Epithelial cell of esophagus (primary cell): ENCODE data around the gene SAP30.

Experiments used
- DNase-seq: peaks from one replicate; pipeline ENCODE4 v3.0.0; 2010; ENCODE audit warnings: low read depth
- H3K4me3 ChIP-seq: 2 replicates; pipeline ENCODE4 v1.5.1; 2011; ENCODE audit warnings: mild to moderate bottlenecking, low read length, control low read depth
- TF ChIP-seq, protein P1 (sequence below): IDR thresholded peaks from 2 replicates; pipeline ENCODE4 v1.5.1; 2011; ENCODE audit warnings: low read depth, mild to moderate bottlenecking, low read length, control low read depth, inconsistent platforms; ENCODE audit not compliant: insufficient read depth; ENCODE audit errors: missing control alignments

SAP30 gene, protein sequence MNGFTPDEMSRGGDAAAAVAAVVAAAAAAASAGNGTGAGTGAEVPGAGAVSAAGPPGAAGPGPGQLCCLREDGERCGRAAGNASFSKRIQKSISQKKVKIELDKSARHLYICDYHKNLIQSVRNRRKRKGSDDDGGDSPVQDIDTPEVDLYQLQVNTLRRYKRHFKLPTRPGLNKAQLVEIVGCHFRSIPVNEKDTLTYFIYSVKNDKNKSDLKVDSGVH

DNA sequence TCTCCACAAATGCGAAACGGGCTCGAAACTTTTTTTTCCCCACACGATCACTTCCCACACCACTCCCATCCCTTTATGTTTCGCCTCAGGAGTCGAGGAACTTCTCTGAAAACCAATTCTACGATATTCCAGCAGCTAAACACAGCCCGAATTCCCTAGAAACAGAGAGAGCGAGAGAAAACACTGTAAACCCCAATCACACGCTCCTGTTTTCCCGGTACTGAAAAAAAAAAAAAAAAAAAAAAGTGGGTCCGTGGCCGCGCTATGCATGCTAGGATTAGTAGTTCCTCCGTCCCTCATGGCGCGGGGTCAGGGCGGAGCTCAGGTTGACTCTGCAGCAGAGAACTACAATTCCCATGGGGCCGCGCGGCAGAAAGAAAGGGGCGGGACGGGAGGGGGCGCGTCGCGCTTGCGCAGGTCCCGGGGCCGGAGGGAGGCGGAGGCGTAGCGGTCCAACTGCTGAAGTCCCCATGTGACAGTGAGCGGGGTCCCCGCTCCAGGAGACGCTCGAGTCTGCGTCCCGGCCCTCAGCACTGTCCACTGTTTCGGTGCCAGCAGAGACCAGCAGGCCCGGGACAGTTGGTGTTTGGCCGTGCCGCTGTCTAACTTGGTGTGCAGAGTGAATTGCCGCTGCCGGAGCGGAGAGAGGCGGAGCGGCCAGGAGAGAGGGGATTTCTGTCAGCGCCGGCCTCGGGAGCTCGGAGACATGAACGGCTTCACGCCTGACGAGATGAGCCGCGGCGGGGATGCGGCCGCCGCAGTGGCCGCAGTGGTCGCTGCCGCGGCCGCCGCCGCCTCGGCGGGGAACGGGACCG lies at the start of gene SAP30:
SAP30 (plus strand) TSS at position 478 of the 815 bp plus-strand sequence; CDS start at position 707, 229 bp downstream.
- peak within 1 kb of the TSS; percentile 92 for H3K4me3 ChIP-seq
- DNase-seq, result peak; percentile 98
- TF ChIP-seq, protein P1, sequence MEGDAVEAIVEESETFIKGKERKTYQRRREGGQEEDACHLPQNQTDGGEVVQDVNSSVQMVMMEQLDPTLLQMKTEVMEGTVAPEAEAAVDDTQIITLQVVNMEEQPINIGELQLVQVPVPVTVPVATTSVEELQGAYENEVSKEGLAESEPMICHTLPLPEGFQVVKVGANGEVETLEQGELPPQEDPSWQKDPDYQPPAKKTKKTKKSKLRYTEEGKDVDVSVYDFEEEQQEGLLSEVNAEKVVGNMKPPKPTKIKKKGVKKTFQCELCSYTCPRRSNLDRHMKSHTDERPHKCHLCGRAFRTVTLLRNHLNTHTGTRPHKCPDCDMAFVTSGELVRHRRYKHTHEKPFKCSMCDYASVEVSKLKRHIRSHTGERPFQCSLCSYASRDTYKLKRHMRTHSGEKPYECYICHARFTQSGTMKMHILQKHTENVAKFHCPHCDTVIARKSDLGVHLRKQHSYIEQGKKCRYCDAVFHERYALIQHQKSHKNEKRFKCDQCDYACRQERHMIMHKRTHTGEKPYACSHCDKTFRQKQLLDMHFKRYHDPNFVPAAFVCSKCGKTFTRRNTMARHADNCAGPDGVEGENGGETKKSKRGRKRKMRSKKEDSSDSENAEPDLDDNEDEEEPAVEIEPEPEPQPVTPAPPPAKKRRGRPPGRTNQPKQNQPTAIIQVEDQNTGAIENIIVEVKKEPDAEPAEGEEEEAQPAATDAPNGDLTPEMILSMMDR, result no peak

DNA sequence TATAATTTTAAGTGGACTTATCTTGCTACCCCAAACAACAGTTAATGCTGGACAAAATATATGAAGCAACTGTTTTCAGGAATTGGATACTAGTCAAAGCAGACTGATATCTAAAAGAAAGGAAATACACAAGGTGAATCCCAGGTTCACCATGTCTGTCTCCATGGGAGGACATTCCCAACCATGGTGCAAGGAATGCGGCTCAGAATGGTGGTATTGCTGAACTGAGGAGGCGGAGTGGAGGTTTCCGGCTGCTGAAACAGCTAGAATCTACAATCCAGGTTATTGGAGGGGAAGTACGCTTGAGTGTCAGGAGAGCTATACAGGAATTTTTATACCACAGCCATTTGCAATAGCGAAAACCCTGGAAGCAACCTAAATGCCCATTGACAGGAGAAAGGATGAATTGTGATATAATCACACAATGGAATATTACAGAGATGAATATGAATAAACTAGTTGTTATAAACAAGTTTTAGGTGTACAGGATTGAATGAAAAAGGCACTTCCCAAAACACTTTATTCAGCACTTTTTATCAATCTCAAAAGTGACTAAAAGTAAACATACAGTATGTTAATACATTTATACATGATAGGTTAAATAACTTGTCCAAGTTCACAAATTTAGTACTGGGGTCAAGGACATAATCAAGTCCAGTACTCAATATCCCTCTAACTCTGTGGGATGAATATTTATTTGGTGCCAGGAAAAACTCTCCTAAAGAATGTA lies 45.6 kb upstream of the SAP30 start:
- TF ChIP-seq, protein P1, result no peak
- DNase-seq, result no peak
- H3K4me3 ChIP-seq, result no peak overlapping the region

DNA sequence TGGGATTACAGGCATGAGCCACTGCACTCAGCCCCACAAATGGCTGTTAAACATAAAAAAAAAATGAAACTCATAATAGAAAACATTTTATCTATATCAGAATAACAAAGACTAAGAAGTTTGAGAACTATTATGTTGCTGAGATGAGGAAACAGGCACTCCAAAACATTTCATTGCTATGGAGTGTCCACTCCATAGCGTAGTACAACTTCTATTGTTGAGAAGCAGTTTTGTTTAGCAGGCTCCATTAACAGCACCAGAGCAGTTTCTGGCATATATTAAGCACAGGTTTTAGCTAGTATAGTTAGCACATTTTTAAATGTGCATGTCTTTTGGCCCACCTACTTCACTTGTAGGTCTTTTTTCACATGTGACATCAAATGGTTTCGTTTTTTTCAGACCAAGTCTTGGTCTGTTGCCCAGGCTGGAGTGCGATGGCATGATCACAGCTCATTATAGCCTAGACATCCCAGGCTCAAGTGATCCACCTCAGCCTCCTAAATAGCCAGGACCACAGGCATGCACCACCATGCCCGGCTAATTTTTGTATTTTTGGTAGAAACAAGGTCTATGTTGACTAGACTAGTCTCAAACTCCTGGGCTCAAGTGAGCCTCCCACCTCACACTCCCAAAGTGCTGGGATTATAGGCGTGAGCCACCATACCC lies 42.4 kb upstream of the SAP30 start:
- DNase-seq, result no peak
- no peak overlapping the region for H3K4me3 ChIP-seq
- TF ChIP-seq, protein P1, result no peak

DNA sequence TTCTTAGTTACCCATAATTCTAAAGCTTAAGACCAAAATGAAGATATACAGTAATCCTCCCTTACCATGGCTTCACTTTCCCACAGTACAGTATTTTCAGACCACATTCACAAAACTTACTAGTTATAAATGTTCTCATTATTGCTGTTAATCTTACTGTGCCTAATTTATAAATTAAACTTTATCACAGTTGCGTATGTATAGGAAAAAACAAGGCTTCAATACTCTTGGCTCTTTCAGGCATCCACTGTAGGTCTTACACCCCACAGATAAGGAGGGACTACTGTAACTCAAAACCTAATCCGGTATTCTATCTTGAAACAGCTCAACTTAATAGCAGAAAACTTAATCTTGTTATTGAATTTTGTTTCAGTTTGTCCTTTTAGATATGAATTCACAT lies 40.2 kb upstream of the SAP30 start:
- no peak overlapping the region for H3K4me3 ChIP-seq
- DNase-seq, result no peak
- TF ChIP-seq, protein P1, result no peak

DNA sequence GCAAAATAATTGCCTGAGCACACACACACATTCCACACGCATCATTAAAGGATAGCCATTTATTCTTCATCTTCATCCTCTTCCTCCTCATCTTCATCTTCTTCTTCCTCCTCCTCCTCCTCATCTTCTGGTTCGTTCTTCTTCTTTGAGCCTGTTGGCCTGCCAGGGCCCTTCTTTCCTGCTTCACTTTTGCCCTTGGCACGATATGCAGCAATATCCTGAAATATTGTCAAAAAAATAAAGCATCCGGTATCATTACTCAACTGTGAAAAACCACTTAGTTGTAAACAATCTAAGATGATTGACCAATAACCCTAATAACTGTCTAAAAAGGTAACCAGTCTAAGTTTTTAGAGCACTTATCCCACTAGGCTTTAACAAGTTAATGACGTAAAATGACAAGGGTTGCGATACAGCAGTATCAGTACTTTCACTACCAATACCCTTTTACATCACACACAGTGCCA lies 38.7 kb upstream of the SAP30 start:
- TF ChIP-seq, protein P1, result no peak

DNA sequence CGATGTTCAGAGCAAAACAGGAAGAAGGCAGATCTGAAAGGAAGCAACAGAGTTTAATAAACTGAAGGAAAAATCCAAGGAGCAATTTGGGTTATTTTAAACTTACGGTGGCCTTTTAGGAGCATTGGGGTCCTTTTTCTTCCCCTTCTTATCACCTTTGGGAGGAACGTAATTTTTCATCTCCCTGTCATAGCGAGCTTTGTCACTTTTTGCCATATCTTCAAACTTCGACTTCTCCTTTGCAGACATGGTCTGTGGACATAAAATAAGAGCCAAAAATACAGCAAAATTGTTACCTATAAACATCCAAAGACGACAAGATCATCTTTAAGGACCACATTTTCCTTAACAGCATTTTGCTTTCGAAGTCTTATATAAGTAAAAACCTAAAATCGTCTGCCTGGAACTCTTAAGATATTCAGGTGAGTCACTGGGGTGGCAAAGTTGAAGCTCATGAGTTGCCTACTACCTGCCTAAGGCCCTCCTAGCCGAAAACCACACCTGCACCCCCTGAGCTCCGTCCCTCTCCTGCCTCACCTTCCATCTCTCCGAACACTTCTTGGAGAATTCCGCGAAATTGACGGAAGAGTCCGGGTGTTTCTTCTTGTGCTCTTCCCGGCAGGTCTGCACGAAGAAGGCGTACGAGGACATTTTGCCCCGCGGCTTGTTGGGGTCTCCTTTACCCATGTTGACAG lies 37.6 kb upstream of the SAP30 start:
- peak; percentile 71 for DNase-seq
- TF ChIP-seq, protein P1, result no peak
- H3K4me3 ChIP-seq, result peak overlapping the region; percentile 96

More for the DNA sequence above, 38.7 kb upstream of the SAP30 start:
- no peak for DNase-seq
- peak overlapping the region; percentile 96 for H3K4me3 ChIP-seq
